Smooth muscle cell (in vitro differentiated cells): ENCODE results near the gene ZMYND12. TPM values are rescaled to one million over a fixed set of nuclear protein-coding genes. Genes with fewer than 3 reads are reported as not detected.
A peak's percentile ranks its signal among the peaks of the same experiment; 100 is the strongest.

Source experiments
- DNase-seq: peaks from one replicate; lab custom pipeline; 2025; ENCODE audit not compliant: unreplicated experiment; lab: John Stamatoyannopoulos, UW
- H2AFZ ChIP-seq: fragments of 200-600 bp; sonication (generic); 2 replicates; pipeline ENCODE4 v1.6.0; 2016; ENCODE audit warnings: antibody characterized with exemption, low read depth, mild to moderate bottlenecking
- H3F3A ChIP-seq: fragments of 200-600 bp; sonication (generic); 2 replicates; pipeline ENCODE4 v1.6.0; 2017; ENCODE audit warnings: antibody characterized with exemption, low read depth
- H3K27ac ChIP-seq: fragments of 200-600 bp; sonication (generic); 2 replicates; pipeline ENCODE4 v1.5.1; 2016; ENCODE audit warnings: low read depth, mild to moderate bottlenecking
- H3K27me3 ChIP-seq: fragments of 200-600 bp; sonication (generic); 2 replicates; pipeline ENCODE4 v1.6.1; 2016; ENCODE audit warnings: low read depth, mild to moderate bottlenecking
- H3K36me3 ChIP-seq: fragments of 200-600 bp; sonication (generic); 2 replicates; pipeline ENCODE4 v1.5.1; 2016; ENCODE audit warnings: low read depth
- H3K4me1 ChIP-seq: fragments of 200-600 bp; sonication (generic); 2 replicates; pipeline ENCODE4 v1.5.1; 2016; ENCODE audit warnings: low read depth
- H3K4me2 ChIP-seq: fragments of 200-600 bp; sonication (generic); 2 replicates; pipeline ENCODE4 v1.6.0; 2016; ENCODE audit warnings: mild to moderate bottlenecking
- H3K4me3 ChIP-seq: fragments of 200-600 bp; sonication (generic); 2 replicates; pipeline ENCODE4 v1.5.1; 2016; ENCODE audit warnings: mild to moderate bottlenecking
- H3K79me2 ChIP-seq: fragments of 200-600 bp; sonication (generic); 2 replicates; pipeline ENCODE4 v1.6.0; 2016; ENCODE audit warnings: low read depth, mild to moderate bottlenecking
- H3K9ac ChIP-seq: fragments of 200-600 bp; sonication (generic); 2 replicates; pipeline ENCODE4 v1.6.0; 2016; ENCODE audit warnings: low read depth
- H3K9me3 ChIP-seq: fragments of 200-600 bp; sonication (generic); replicated peaks from 2 replicates; pipeline ENCODE4 v1.5.1; 2016; ENCODE audit warnings: low read depth
- H4K20me1 ChIP-seq: fragments of 200-600 bp; sonication (generic); 2 replicates; pipeline ENCODE4 v1.6.0; 2016; ENCODE audit warnings: low read depth
- WGBS: methylation state at CpG from one replicate; pipeline ENCODE4 v1.1.7; 2016; ENCODE audit warnings: low lambda C conversion rate; 5-methylcytosine and 5-hydroxymethylcytosine counted together
- polyA plus RNA-seq: library from polyadenylated mRNA; unstranded; fragments of >200 nt; fragmentation: Nextera tagmentation; extraction: Ambion mirVana; gene quantifications from 2 replicates; pipeline ENCODE4 v1.2.1, GENCODE V29; 2016
- total RNA-seq: library from RNA; depleted of rRNA; stranded (reverse); fragments of >200 nt; gene quantifications from 2 replicates; pipeline ENCODE4 v1.2.3, GENCODE V29; 2014
- TF ChIP-seq, protein P1 (sequence below): fragments of 200-600 bp; sonication (generic); IDR thresholded peaks from 2 replicates; pipeline ENCODE4 v1.5.1; 2017; ENCODE audit warnings: borderline replicate concordance, mild to moderate bottlenecking, antibody characterized with exemption; ENCODE audit not compliant: insufficient read depth, poor library complexity, severe bottlenecking

Gene ZMYND12
- total and polyA plus RNA-seq, 2 experiments from 2014 or later = 1.5 to 1.8 TPM

DNA sequence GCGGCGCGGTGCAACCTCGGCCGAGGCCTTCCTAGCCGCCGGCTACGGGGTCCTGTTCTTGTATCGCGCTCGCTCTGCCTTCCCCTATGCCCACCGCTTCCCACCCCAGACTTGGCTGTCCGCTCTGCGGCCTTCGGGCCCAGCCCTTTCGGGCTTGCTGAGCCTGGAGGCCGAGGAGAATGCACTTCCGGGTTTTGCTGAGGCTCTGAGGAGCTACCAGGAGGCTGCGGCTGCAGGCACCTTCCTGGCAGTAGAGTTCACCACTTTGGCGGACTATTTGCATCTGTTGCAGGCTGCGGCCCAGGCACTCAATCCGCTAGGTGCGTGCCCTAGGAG, 900 bp upstream of the ZMYND12 start:
- DNase-seq = no peak
- Histone ChIP-seq H2AFZ (peak overlapping the region; percentile 98), H3F3A (no peaks in the 10 kb centered on the region), H3K9me3 (no peaks in the 10 kb centered on the region), H3K9ac (peak overlapping the region; percentile 83), H3K4me2 (peak overlapping the region; percentile 89), H3K27me3 (no peaks in the 10 kb centered on the region), H3K79me2 (no peaks in the 10 kb centered on the region), H3K27ac (peak overlapping the region; percentile 74), H3K4me3 (peak overlapping the region; percentile 62), H3K36me3 (no peaks in the 10 kb centered on the region), H4K20me1 (no peaks in the 10 kb centered on the region), H3K4me1 (peaks cover 6% of the 10 kb centered on the region)
- TF ChIP-seq, protein P1, sequence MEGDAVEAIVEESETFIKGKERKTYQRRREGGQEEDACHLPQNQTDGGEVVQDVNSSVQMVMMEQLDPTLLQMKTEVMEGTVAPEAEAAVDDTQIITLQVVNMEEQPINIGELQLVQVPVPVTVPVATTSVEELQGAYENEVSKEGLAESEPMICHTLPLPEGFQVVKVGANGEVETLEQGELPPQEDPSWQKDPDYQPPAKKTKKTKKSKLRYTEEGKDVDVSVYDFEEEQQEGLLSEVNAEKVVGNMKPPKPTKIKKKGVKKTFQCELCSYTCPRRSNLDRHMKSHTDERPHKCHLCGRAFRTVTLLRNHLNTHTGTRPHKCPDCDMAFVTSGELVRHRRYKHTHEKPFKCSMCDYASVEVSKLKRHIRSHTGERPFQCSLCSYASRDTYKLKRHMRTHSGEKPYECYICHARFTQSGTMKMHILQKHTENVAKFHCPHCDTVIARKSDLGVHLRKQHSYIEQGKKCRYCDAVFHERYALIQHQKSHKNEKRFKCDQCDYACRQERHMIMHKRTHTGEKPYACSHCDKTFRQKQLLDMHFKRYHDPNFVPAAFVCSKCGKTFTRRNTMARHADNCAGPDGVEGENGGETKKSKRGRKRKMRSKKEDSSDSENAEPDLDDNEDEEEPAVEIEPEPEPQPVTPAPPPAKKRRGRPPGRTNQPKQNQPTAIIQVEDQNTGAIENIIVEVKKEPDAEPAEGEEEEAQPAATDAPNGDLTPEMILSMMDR = no peak
- WGBS = under 1% methylated on average over 23 of the region's 23 CpGs

DNA sequence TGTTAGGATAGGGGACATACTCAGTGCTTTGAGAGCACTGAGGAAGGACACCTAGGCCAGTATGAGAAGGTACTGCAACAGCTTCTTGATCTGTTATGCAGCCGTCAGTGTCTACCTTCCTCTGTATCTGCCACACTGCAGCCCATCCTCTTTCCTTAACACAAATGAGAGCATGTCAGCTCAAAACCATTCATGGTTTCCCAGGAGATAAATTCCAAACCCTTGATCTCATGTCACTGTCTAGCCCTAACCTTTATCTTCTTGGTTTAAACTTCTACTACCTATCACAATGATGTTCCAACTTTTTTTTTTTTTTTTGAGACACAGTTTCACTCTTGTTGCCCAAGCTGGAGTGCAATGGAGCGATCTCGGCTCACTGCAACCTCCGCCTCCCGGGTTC, 1.4 kb downstream of the ZMYND12 start:
- Histone ChIP-seq H3K4me2 (no peak overlapping the region), H3K4me1 (peaks cover 6% of the 10 kb centered on the region), H2AFZ (no peak overlapping the region), H3F3A (no peaks in the 10 kb centered on the region), H3K27ac (no peak overlapping the region), H3K27me3 (no peaks in the 10 kb centered on the region), H3K79me2 (no peaks in the 10 kb centered on the region), H3K9me3 (no peaks in the 10 kb centered on the region), H3K36me3 (no peaks in the 10 kb centered on the region), H3K9ac (no peak overlapping the region), H3K4me3 (no peak overlapping the region), H4K20me1 (no peaks in the 10 kb centered on the region)
- no peak for DNase-seq
- TF ChIP-seq, protein P1 = no peak
- 92% methylated on average over 5 of the region's 5 CpGs for whole genome bisulfite sequencing

DNA sequence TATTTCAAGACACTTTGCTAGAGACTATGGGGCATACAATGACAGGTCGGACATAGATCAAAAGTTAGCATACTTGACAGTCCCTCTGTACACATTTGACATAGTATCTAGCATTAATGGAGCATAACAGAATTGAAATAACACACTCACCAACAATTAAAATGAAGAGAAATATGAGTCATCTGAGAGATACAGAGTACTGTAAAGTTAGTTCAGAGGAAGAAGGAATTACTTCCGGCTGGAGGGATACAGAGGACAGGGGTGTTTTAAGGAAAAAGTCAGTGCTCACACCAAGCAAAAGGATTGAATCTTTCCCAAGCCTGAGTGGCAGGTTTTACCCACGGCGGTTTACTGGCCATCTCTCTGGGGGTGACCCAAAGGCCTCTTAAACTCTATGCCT, 2.4 kb downstream of the ZMYND12 start:
- TF ChIP-seq, protein P1 = no peak
- H3K4me1 ChIP-seq = peaks cover 6% of the 10 kb centered on the region
- no peaks in the 10 kb centered on the region for H3K9me3 ChIP-seq
- no peak overlapping the region for H3K4me3 ChIP-seq
- H3K27me3 ChIP-seq = no peaks in the 10 kb centered on the region
- no peak for DNase-seq
- H3K4me2 ChIP-seq = no peak overlapping the region
- WGBS = 93% methylated on average over 4 of the region's 4 CpGs
- no peaks in the 10 kb centered on the region for H3K36me3 ChIP-seq
- no peaks in the 10 kb centered on the region for H3K79me2 ChIP-seq
- H3K27ac ChIP-seq = no peak overlapping the region
- H2AFZ ChIP-seq = no peak overlapping the region
- H3K9ac ChIP-seq = no peak overlapping the region
- no peaks in the 10 kb centered on the region for H4K20me1 ChIP-seq
- no peaks in the 10 kb centered on the region for H3F3A ChIP-seq

DNA sequence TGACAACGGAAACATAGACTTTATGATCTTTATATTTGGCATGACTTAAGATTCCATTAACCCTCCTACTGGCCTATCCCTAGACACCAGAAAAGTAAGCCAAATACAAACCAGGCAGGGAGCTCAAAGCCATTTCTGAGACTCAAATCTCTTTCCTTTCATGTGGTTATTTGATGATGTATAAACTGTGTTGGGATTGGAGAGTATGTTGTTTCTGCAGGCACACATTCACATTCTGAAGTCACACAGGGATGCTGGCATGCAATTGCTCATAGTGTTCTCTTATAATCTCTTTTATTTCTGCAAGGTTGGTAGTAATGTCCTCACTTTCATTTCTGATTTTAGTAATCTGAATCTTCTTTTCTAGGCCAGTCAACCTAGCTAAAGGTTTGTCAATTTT, 5.8 kb downstream of the ZMYND12 start:
- Histone ChIP-seq H3K4me3 (no peak overlapping the region), H3K27ac (peak overlapping the region; percentile 41), H3K9me3 (no peaks in the 10 kb centered on the region), H2AFZ (no peak overlapping the region), H3K4me1 (no peaks in the 10 kb centered on the region), H3F3A (no peaks in the 10 kb centered on the region), H3K9ac (no peak overlapping the region), H3K36me3 (no peaks in the 10 kb centered on the region), H3K79me2 (no peaks in the 10 kb centered on the region), H4K20me1 (no peaks in the 10 kb centered on the region), H3K4me2 (peak overlapping the region; percentile 5), H3K27me3 (no peaks in the 10 kb centered on the region)
- TF ChIP-seq, protein P1 = no peak
- 26% methylated on average over 1 of the region's 1 CpG for WGBS
- DNase-seq = no peak
